ENCODE data around the gene IFNG.

IFNG gene

DNA sequence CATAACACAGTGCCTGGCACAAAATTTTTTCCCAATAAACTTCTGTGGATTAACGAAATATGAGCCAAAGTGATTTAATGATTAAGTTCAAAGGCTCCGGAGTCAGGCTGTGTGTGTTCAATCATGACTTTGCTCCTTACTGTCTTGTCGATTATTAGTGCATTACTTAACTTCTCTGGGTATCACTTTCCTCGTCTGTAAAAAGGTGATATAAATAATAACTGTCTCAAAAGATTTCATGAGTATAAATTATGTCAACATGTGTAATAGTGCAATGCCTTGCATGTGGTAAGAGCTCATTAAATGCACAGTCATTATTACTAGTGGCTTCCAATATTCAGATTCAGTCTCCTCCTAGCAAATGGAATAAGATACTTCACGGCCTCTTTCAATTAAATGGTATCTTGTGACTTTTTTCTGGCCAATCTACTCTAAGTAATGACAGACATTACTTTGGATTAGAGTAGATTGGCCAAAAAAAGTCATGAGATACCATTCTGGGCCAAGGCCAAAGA is 6.8 kb upstream of the IFNG start:
- no peak for DNase-seq

DNA sequence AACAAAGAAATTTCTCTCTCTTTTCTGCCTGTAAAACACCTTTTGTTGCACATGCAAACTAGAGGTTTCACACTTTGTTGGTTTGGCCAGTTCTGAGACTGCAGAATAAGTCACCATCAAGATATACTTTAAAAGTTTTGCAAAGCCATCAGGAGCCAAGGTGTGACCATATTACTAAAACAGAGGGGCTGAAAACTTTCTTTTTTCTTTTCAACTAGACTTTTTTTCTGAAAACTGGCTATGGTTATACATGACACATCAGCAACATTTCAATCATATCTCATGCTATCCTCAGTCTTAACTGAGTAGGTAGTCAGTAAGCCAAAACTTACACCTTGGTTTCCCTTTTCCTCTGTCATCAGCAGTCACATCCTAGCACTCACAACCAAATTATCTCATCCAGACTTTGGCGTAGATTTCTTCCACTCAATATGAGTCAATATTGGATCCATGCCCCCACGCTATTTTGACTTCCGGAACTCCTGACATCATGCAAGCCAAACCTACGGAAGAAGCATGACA is 4.1 kb upstream of the IFNG start:
- no peak for DNase-seq

DNA sequence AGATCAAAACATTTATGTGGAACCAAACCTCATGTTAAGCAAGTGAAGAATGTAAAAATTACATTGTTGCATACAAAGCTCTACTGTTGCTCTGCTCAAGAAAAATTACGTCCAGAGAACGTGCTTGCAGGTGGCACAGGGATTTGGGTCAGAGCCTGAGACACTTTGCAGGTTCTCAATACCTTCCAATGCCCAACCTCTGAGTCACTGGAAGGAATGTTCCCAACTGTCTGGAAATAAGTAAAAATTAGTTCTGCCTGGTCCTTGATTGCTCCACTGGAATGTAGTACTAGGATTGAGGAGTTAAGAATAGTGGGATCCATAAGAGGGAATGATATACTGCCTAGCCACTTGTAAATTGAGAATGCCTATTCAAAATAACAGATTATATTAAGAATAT is 2.8 kb upstream of the IFNG start:
- no peak for DNase-seq

DNA sequence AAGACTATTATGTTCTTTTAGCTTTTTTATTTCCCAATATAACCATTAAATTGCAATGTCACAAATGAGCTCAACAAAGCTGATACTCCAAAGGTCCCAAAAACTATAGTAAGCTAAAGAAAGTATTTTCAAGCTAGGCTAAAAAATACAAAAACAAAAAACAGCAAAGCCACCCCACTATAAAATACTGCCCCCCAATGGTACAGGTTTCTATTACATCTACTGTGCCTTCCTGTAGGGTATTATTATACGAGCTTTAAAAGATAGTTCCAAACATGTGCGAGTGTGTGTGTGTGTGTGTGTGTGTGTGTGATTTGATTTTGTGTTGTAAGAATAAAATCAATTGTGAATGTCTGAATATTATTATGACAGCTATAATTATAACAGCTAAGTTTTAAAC is 1.1 kb downstream of the IFNG start:
- DNase-seq = peak in 2 of 6 experiments; percentile 22 to 37

DNA sequence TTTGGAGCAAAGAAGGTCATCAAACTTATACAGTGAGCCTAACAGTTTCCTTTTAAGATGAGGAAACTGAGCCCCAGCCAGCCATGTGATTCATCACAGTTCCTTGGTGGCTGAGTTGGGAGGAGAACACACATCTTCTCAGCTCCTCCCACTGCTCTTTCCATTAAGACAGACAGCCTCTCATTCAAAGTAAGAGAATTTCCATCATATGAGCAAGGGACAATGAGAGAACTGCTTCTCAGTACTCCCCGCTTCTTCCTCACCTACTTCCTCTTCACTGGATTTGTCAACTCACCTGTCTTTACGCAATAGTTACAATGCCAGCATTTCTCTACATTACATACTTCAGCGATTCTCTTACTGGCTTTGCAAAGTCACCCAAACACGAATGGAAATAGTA is 2.2 kb downstream of the IFNG start:
- DNase-seq = no peak

DNA sequence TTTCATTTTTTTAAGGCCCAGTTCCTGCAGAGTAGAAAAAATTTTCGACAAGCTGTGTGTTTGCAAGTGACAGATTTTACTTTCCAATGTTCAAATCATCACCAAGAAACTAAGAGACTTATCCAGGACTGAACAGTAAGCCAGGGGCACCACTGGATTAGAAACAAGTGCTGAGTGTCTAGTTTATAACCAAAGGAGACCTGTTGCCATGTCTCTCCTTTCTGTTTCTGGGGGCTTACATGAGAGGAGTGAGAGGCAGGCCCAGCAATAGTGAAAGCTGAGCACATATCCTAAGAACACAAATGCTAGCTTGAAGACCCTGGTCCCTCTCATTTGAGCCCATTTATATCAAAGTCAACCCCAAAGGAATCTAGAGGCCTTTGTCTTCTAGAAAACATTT is 2.9 kb downstream of the IFNG start:
- DNase-seq = no peak

DNA sequence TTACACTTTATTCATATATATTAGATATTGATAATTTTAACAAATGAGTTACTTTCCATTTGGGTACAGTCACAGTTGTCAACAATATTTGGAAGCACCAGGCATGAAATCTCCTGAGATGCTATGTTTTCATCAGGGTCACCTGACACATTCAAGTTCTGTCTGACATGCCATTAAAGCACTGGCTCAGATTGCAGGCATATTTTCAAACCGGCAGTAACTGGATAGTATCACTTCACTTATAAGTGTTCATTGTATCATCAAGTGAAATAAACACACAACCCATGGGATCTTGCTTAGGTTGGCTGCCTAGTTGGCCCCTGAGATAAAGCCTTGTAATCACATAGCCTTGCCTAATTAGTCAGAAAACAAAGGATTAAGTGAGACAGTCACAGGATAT is 4.8 kb downstream of the IFNG start:
- no peak for DNase-seq

DNA sequence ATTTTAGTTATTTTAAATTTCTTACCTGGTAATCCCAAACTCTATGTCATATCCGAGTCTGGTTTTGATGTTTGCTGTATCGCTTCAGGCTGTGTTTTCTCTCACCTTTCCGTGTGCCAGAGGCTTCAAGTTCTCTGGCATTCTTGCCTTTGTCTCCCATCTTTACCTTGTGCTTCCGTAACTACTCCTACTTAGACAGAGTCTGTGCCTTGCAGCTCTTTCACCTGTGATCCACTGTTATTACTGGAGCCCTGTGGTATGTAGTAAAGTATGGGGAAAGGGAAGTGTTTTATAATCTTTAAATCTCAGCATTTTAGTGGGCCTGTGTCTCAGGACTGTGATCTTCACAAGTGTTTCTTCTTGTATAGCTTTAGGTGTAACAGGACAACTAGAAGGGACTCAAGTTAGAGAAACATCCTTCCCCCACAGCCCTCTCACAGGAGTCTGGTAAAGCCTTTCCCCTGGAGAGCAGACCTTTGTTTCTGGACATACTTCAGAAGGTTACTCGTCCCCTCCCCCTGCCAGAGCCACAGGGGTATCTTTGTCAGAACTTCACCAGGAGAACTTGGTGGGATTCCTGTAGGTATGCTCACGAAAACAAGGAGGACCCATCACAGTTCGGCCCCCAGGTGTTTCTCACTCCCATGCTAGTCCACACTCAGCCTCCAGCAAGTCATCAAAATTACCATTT is 11.1 kb downstream of the IFNG start:
- no peak for DNase-seq

DNA sequence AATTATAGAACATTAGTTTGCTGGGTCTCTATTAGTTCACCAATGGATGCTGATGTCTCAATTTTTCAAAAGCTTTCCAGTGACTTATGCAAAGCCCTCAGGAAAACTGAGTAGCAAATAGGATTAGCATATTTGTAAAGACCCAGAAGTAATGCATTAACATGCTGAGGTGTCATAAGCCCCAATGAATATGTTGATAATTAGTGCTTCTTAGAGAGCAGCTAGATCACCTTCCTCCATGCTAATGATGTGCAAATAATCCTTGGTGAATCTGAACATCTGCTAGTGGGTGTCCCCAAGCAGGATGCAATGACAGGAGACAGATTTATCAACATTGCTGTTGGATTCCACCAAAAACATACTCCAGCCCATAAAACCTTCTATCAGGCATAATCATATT is 19.0 kb downstream of the IFNG start:
- no peak for DNase-seq

DNA sequence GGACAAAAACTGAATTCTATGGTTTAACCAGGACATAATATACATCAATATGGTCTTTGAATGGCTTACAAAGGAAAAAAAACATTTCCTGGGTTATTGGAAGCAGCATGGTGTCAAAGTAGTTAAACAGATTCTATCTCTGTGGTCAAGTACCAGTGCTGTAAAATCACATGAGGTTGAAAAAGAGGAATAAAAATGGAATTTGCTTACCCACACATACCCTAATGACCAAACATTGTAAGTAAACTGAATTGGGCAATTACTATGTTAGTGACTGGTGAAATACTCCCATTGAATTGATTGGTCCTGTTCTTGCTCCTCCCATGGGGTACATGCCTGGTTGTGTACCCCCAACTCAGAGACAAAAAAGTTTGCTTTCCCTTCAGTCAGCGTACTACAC is 19.6 kb downstream of the IFNG start:
- DNase-seq = no peak

DNA sequence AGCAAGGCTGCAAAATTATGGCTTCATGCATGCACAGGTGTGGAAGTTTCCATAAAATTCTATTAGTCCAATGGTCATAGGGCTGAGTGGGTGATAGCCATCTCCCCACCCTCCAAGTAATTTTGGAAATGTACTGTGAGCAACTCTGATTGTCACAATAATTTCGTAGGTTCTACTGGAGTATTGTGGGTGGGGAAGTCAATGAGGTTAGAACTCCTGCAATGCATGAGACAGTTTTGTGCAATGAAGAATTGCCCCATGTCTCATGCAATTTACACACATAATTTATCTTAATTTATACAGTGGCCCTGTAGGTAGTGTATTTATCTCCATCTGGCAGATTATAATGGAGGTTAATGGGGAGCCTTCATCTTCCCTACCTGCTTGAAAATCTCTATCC is 20.5 kb downstream of the IFNG start:
- DNase-seq = no peak

DNA sequence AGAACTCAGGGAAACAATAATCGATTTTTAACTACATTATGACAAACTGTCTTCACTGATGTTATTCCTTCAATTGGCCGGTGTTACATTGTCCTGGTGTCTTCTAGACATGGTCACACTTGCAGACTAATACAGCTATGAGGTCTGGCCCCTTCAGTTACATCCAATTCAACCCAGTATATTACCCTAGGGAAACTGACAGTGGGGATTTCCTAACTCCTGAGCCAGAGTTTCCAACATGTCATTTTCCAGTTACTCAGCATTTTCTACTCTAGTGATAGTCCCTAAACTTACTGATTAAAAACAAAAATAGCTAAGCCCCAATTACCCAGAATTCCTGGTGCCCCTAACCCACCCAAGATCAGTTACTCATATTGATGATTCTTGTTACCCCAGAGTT is 21.1 kb downstream of the IFNG start:
- DNase-seq = no peak

DNA sequence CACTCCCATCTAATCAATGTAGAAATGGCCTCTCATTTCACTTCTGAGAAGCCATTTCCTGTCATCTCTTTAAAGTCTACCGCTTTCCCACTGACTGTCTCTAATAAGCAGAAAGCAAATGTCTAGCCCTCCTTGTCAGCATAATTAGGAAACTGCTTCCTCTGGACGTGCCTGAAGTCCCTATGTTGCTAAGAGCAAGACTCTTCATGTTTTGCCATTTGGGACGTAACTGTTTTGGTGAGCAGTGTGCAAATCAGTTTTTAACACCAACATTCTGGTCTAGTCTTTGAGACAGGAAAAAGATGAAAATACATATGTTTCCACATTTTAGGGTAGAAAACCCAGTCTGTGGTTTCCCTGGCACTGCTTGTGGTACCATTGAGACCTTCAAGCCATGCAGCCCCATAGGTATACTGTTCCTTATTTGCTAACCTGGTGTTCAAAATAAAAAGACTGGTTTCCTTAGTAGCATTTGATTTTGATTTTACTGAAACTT is 22.2 kb downstream of the IFNG start:
- DNase-seq = peak in 2 of 6 experiments; percentile 5 to 7

DNA sequence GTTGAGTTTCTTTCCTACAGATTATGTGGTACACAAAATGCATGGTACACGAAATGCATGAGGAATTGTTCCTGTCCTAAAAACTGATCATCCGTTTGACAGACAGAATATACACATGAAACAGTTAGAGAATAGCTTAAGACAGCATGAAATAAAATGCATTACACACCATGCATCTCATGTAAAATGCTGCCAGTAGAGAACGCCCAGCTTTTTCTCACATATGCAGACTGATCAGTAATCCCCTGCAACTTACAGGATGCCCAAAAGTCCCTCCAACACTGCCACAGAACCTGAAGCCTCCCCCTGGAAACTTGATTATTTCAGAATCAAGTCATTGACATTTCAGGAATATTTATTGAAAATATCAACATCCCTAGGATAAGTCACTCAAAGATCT is 24.0 kb downstream of the IFNG start:
- DNase-seq = no peak

DNA sequence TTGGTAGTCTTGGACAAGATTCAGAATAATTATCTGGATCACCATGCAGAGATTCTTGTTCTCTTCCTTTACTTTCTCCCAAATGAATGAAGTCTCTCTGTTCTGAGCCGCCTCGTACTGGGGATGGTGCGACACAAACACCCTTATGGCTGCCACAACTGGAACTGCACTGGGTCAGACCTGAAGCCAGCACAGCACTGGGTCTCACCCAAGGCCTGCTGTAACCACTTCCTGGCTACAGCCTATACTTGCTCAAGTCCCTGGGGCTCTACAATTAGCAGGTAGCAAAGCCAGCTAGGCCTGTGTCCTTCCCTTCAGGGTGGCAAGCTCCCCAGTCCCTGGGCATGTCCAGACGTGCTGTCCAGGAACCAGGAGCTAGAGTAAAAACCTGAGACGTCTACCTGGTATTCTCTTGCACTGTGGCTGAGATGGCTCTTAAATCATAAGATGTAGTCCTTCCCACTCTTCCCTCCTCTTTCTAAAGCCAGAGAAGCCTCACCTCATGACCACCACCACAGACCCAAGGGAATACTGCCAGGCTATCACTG is 27.6 kb downstream of the IFNG start:
- DNase-seq = no peak

DNA sequence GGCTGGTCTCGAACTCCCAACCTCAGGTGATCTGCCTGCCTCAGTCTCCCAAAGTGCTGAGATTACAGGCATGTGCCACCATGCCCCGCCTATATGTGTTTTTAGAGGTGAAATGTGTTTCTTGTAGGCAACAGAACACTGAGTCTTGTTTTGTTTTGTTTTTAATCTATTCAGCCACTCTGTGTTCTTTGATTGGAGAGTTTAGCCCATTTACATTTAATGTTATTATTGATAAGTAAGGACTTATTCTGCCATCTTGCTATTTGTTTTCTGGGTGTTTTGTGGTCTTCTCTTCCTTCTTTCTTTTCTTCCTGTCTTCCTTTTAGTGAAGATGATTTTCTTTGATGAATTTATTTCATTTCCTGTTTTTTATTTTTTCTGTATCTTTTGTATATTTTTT is 29.6 kb downstream of the IFNG start:
- DNase-seq = no peak

DNA sequence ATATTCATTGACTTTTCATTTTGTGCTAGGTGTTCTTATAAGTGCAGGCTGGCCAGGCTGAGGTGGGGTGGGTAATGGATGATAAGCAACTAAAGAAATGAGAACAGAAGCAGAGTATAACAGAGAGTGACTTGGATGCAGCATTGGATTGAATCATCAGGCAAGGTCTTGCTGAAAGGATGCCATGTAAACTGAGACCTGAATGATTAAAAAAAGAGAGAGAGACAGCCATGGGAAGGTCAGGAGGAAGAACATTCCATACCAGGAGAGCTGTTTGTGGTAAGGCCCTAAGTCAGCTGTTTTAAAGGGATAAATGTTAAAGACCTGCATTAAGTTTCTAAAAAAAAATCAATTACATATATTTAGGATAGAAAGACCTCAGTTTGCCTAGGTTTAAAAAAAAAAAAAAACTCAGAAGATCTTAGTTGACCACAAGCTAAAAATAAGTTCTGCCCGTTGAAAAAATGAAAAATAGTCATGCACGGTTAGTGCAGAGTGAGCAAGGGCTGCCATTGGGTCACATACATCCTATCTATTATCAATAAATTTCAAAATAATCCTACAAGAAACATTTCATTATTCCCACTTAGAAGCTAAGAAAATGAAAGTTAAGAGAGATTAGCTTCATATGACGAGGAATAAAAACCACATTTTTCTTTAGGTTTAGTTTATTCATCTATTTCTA is 37.2 kb downstream of the IFNG start:
- no peak for DNase-seq

DNA sequence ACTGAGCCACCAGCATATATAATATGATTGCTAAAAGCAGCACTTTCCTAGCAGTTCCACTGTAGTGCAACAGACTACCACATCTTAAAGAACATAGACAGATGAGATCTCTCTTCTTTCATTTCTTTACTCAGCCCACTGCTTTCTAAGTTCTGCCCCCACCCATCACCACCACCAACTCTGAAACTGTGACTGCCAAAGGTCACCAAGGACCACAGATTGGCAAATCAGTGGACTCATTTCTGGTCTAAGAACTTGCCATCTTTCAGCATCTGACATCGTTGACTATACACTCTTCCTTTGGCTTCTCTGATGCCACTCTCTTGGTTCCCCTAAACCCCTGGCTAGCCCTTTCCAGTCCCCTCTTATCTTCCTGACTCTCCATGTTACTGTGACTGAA is 38.4 kb downstream of the IFNG start:
- DNase-seq = no peak

DNA sequence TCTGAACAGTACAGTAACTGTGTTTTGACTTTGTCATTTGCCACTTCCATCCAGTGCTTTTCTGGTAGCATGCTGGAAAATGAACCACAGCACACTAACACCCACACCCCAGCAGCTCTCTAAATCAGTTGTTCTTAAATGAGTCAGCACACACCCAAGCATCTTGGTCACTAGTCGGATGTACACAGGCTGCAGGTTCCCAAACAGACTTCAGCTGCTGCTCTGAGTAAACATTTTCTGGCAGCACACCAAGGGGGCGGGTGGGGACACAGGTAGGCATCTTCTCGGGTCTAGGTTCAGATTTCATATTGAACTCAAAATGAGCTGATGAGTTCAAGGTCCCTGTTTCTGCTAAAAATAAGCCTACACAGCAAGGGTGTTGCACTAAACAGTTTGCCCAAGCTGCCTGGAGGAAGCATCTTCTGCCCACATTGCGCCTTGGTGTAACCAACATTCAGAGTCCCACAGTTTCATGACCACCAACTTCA is 39.8 kb downstream of the IFNG start:
- no peak for DNase-seq

DNA sequence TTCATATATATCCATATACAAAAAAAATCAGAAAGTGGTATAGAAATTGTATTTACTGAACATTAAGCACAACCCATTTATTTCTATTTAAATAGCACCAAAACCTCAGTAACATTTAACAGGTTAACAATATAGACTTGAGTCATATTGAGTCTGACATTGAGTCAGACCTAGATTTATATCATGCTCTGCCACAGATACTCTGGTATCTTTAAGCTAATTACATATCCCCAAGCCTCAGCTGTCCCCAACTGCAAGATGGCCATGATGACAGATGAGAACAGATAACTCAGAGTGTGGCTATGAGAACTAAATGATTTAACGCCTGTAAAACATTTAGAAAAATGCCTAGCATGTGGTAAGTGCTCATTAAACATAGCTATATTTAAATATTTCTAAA is 40.3 kb downstream of the IFNG start:
- no peak for DNase-seq

DNA sequence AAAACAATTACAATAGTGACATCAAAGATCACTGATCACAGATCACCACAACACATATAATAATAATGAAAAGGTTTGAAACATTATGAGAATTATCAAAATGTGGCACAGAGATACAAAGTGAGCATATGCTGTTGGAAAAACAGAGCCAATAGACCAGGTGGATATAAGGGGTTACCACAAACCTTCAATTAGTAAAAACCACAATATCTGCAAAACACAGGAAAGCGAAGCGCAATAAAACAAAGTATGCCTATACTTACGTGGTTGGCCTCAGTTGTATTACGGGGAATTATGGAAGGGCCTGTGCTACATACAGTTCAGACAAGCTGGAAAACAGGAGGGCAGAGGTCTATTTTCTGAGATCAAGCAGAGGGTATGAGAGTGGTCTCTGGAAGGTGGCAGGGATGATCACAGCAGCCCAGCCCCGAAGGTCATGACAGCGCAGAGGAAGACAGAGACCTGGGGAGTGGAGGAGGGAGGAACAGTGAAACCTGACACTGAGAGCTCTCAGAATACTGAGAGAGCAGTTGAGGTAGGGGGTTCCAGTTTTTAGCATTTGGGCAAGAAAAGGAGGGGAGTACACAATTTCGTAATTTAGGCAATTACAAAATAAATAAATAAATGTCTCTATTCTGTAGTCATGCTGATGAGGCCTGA is 41.3 kb downstream of the IFNG start:
- no peak for DNase-seq

DNA sequence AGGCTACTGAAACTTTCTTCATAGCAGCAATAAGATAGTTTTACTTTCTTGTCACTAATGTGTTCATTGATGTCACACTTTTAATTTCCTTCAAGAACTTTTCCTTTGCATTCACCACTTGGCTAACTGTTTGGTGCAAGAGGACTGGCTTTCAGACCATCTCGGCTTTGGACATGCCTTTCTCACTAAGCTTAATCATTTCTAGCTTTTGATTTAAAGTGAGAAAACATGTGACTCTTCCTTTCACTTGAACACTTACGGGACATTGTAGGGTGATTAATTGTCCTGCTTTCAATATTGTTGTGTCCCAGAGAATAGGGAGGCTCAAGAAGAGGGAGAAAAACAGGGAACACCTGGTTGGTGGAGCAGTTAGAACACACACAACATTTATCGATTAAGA is 41.9 kb downstream of the IFNG start:
- DNase-seq = no peak

DNA sequence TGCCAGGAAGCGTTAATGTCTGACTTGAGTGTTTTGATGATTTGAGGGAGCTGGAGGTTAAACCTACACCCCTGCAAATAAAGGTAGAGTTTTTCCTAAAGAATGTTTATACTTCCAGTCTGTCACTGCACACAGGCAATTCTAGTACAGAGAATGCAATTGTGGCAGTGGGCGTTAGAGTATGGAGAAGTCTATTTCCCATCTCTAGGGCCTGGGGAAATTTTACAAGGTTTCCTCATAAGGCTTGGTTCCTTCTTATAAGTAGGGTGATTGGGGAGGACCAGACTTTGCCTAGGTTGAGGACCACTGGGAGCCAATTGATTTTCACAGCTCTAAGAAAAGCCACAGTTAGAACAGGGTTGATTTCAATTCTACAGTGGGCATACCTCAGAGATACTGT is 44.3 kb downstream of the IFNG start:
- no peak for DNase-seq
